Stimulated activated CD8-positive, alpha-beta memory T cell treated with anti-CD3 and anti-CD28 coated beads, Interleukin-15, amount 100 ng/mL, for 24 hours (primary cell): ENCODE results near the gene RAB17.

Experiments
- DNase-seq: peaks from one replicate; pipeline ENCODE4 v3.0.0-alpha.2; 2020; ENCODE audit warnings: low read depth

Gene RAB17, protein sequence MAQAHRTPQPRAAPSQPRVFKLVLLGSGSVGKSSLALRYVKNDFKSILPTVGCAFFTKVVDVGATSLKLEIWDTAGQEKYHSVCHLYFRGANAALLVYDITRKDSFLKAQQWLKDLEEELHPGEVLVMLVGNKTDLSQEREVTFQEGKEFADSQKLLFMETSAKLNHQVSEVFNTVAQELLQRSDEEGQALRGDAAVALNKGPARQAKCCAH

DNA sequence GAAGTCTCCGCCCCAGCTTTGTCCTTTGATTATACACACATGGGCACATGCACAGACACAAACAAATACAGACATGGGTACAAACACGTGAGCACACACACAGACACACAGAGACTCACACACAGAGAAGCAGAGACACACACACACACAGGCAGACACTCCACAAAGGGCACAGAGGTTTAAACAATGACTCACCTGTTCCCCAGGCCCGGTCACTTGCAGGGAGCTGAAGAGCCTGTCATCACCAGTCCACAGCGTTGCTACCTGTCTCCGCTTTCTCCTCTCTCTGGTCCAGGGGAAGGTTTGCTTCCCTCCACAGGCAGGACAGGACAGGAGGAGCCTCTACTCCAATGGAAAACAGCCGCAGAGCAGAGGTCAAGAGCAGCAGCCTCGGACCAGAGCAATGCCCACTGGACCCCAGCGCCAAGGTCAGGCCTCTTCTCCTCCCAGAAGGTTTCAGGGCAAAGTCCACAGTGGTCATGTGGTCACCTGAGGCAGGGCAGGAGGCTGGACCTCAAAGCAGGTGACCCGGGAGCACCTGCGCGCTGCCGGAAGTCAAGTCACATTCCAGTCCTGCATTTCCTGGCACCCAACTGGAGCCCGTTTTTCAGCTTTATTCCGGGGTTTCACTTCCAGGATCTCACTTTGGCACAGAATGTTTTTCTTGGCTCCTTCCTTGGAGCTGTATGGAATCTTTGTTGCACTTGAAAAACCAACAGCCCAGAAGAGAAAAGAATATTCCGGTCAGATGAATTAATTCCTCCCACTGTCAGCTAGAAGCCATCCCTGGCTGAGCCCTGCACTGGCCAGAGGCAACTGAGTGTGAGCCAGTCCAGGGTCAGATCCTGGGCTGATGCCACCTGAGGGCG, at the start of gene RAB17:
TSS of gene RAB17 (minus strand) at position 463 of the 869 bp plus-strand sequence. CDS start 4,580 bp downstream, outside the sequence.
- no peak for DNase-seq

DNA sequence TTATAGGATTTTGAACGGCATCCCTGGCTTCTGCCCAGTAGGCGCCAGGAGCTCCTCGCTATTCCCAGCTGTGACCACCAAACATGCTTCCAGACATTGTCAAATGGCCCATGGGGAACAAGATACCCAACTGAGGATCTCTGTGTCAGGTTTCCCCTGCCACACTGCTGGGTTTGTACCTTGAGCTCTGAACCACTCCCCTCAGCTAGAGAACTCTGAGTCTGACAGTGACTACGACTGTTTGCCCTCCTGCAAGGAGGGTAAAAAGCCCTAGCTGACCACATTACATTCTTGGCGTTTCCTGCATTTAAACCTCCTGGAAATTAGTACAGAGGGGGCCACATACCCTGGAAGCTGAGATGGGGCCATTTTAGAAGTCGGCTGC, 49.3 kb upstream of the RAB17 start:
- DNase-seq, result no peak

DNA sequence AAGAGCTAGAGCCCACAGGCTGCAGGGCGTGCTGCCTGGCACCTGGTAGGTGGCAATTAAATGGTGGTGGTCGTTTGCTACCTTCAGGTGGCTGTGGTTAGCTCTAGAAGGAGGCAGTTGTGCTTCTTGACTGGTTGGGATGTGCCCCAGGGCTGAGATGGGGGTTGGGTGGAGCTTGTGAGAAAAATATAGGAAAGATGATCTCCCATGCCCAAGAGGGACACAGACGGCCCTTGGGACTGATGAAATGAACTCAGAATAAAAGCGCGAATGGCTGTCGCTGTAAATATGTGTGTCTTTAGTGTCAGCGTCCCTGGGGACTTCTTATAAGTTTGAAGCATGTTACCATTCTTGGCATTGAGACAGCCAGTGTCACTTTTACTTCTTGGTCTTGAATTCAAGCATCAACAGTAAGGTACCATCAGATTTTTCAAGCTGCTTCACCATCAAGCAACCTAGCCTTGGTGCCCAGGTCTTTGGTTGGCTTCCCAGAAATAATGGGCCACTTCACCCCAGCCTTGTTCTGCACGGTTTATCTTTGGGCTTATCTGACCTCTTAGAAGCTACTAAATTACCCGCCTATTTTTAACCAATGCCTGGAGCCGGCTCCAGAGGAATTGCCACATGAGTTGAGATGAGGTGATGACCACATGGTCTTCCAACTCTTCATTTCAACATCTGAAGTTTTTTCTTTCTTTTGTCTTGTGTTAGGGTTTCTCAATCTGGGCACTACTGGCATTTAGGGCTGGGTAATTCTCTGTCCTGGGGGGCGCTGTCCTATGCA, 48.7 kb upstream of the RAB17 start:
- no peak for DNase-seq

DNA sequence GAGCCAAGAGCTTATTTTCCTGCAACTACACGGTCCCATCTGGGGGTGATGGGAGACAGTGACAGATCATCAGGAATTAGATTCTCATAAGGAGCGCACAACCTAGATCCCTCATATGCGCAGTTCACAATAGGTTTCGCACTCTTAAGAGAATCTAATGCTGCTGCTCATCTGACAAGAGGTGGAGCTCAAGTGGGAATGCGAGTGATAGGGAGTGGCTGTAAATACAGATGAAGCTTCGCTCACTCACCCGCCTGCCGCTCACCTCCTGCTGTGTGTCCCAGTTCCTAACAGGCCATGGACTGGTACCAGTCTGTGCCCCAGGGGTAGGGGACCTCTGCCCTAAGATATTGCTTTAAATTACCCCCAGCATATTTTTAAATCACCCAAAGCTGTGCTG, 47.6 kb upstream of the RAB17 start:
- DNase-seq, result no peak

DNA sequence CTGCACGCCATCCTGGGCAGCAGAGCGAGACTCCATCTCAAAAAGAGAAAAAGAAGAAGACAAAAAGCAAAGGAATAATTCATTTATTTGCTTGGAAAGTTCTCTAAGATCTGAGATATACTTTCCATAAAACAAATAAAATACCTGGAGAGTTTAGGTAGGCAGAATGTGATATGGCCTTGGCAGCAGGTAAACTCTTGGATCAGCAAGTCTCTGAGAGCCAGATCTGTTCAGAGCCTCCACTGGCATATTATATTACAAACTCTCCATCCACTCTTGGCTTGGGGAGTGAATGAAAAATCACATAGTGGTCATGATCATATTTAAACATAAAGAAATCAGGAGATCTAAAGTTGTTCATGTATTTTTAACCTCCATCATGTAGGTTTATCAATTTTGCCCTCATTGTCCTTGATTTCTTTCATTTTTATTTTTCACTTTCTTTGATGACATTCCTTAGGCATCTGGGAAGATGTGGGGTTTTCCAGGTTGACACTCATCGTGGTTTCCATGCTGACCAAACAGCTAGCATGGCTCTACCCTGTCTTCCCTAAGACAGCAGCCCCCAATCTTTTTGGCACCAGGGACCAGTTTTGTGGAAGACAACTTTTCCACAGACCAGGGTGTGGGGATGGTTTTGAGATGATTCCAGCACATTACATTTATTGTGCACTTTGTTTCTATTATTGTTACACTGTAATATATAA, 47.0 kb upstream of the RAB17 start:
- DNase-seq, result no peak

DNA sequence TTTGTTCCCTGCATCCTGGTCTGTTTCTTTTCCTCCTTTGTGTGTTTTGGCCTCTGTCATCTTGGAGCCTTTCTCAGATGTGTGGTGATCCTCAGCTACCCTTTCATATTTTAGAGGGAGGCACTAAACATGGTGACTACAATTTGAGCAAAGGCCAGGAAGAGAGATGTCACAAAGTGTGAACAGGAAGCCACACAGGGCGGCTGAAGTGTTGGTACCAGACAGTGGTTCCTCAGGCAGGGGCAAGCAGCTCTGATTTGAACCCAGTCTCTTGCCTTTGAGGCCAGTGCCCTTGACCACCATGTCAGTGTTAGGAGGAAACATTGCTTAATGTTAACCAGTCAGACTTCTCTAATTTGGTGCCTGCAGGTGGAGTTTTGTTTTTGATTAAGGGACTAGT, 46.0 kb upstream of the RAB17 start:
- DNase-seq, result no peak

DNA sequence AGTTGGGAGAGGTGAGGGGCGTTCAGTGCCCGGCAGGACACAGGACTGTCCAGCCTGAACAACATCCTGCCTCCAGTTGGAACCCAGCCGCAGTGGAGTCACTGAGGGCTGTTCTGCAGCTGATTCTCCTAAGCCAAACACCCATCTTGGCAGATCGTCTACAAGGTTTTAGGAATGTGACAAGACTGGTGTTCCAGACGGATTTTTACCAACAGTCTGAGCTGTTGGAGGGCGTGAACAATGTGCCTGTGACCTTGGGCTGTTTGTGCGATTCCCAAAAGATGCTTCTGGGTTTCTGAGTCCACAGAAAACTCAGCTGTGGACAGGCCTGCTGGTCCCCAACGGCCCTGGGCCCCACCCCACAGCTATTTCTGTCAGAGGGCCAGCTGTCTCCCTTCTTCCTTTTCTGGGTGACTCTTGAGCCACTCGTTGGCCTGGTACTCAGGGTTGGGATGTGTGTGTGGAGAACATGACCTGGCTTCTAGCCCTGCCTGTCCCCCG, 42.6 kb upstream of the RAB17 start:
- no peak for DNase-seq

DNA sequence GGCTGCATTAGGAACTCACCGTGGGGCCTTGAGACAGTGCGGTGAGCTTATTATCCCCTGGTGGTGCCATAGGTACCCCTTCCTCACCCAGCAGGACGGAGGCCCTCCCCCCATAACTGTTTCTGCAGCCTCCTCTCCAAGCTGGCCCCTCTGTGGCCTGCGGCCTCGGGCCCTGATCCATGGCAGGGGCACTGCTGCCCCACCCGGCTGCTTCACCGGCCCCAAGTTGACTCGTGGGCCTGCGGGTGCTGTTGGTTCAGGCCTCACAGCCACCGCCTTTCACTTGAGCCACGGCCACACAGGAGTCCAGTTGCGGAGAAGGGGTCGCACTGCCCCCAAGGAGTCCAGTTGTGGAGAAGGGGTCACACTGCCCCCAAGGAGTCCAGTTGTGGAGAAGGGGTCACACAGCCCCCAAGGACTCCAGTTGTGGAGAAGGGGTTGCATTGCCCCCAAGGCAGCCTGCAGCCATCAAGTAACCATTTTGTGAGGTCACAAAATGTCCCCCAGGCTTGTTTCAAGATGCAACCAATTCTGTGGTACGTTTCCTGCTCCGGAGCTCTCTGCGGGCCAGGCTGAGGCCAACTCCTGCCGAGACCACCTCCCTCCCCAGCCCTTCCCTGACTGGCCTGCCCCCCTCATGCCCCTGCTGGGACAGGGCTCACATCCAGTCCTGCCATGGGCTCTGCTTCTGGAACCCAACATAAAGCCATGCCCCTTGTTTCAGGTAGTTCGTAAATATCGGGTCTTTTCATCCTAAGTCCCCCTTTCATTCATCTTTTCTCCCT, 41.5 kb upstream of the RAB17 start:
- no peak for DNase-seq

DNA sequence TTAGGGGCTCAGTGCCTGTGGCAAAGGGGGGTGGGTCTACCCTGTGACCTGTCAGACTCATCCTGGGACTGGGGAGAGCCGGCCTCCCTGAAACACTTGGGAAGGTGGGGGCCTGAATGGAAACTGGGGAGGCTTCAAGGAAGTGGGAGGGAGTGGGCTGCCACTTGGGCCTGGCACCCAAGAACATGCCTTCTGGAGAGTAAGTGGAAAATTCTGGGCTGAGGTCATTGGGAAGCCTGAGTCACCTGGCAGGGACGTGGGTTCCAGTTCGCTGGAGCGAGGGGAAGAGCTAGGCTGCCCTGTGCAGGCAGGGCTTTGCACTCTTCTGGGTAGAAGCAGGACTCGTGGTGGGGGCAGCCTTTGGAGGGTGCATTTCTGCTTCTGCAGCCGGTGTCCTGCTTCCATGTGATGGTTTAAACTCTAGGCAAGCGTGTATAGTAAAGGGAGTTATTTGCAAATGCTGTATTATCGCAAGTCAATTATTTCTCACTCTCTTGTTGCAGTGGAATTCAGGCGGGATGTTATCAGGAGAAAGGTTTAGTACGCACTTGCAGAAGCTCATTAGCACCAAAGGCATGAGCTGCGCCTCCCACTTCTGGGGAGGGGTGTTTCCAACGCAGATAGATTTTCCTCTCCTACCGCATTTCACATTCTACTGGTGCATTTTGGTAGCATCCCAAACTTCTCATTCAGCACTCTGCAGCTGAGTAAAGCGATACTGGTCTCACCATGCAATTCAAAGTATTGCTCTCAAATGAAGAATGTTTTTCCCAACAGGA, 40.7 kb upstream of the RAB17 start:
- DNase-seq, result no peak

DNA sequence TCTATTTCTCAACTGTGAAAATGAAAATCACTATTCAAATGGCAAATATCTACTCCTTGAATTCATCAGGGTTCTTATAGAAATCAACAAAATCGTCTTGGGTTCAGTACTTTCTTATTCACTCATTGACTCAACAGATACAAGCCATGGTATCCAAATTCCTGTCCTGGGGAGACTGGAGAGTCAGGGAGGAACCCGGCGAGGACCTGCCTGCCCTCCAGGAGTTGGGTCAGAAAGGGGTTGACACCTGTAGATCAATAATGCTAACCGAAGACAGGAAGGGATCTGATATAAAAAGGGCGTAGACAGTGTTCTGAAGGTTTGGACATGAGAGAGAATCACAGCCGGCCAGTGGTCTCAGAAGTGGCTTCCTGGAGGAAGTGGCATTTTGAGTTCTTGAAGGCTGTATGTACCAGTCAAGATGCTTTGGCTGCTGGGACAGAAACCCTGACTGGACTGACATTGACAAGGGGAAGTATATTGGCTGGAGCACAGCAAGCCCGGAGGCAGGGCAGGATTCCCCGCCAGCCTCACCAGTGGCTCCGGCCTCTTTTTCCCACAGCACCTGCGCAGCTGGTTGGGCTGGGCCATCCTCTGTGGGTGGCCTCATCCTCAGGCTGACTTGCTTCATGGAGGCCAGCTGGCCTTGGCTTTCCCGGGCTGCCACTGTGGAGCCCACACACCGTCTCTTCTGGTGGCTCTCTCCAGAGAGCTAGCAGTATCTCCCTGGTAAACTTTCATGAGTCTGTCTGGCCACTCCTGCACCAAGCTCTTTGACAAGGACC, 39.9 kb upstream of the RAB17 start:
- no peak for DNase-seq

DNA sequence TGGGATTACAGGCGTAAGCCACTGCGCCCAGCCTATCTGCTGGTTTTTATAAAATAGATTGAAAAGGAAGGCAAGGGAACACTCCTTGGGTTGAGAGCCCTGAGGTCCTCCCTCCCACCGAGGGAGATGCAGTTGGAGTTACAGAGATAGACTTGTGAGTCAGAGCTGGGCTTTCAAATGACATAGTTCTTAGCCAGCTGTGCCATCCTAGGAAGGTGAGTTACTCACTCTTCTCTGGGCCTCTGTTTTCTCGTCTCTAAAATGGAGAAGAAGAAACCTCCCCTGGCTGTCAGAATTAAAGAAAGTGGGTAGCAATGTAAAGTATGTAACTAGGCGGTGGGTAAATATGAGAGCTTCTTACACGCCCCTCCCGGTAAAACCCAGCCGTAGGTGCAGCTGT, 39.2 kb upstream of the RAB17 start:
- DNase-seq, result no peak

DNA sequence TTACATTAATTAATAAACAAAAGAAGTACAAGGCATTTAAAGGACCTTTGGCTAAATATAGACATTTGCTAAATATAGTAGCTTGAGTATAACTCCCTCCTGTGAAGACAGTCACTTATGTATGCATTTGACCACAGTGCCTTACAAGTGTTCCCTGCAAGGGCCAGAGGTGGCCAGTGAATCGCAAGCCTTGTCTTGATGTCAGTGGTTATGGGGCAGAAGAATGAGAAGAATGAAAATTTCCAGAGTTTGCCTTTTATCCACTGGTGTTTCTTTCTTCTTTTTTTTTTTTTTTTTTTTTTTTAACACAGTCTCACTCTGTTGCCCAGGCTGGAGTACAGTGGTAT, 38.6 kb upstream of the RAB17 start:
- DNase-seq, result no peak

DNA sequence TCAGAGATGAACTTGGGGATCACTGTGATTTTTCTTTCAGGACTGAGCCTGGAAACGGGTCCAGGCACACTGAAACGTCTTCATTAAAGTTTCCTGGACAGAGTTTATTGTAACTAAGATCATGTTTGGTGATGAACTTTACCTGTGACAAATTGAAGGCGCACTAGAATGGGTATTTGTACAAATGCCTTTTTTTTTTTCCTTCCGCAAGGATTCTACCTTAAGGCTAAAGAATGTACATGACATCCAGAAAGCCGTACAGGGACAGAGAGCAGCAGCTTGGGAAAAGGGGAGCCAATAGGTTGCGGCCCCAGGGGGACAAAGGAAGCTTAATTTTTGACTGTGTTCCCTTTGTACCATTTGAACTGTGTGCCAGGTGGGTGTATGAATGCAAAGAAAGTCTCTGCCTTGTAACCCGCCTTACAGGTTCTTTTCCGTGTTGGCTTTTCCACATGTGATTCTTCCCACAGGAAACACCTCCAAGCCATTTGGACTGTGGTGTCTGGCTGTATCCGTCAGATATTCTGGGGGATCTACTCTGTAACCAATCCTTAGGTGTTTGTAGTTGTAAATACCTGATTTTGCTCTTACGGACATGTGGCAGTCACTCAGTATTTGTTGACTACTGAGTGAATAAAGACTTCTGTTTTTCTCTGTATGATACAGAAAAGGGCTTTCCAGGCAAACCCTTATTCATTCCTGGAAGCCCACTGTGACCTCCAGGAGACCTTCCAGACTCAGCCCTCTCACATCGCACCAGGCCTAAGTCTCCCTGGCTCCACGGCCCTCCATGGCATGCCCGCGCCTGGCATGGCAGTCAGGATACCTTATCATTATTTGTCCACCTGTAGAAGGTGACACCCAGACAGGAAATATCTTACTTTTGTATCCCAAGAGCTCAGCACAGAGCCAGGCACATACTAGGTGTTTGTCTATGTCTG, 38.0 kb upstream of the RAB17 start:
- DNase-seq, result no peak

DNA sequence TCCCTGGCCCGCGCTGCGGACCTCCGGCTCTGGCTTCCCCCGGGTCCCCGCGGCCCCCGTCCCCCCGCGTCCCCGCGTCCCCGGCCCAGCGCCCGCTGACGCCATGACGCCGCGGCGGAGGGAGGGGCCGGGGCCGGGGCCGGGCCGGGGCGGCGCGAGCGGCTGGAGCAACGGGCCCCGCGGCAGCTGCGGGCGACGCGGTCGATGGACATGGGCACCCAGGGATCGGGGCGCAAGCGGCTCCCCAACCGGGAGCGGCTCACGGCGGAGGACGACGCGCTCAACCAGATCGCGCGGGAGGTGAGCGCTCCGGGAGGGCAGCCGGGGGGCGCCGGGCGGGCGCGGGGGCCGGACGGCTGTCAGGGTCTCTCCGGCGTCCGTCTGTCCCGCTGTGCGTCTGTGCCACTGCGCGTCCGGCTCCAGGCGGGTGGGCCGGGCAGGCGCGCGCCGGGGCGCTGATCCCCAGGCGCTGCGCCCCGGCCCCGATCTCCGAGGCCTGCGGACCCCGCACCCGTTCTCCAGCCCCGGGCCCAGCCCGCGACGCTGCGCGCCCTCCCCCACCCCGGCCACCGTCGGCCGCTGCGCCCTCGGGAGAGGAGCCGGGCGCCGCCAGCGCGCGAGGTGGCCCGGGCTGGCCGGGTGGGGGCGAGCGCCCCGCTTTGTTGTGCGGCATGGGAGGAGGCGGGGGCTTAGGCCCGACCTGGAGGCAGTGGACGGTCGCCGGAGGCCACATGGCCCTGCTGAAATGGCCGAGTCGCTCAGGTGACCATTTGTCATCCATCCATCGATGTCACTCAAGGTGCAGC, 37.1 kb upstream of the RAB17 start, which contains the start of gene LRRFIP1:
TSS of gene LRRFIP1 (plus strand) at position 147 of the 806 bp plus-strand sequence. CDS start at position 205, 58 bp downstream.
- no peak for DNase-seq

DNA sequence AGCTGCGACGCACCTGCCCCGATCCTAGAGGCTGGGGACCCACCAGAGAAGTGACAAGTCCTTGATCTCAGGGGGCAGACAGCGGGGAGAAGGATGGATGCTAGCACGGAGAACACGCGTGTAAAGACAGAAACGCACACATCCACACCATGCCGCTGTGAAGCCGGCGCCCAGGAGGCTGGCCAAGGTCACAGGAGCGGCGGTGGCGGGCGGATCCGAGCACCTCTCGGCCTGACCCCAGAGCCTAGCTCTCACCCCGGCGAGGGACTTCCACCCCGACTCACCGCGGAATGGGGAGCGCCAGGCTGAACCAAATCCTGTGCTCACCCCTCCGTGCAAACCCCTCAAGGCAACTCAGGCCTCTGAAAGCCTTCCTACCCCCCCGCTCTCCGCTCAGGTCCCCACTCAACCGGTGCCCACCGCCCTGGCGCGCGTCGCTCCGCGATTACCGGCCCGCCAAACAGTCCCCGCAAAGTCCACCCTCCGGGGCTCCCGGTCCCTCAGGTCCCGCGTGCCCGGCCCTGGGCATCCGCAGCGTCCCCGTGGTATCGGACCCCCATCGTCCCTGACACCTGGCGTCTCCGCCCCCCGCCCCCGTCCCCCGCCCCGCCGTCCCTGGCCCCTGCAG, 36.4 kb upstream of the RAB17 start:
- no peak for DNase-seq

DNA sequence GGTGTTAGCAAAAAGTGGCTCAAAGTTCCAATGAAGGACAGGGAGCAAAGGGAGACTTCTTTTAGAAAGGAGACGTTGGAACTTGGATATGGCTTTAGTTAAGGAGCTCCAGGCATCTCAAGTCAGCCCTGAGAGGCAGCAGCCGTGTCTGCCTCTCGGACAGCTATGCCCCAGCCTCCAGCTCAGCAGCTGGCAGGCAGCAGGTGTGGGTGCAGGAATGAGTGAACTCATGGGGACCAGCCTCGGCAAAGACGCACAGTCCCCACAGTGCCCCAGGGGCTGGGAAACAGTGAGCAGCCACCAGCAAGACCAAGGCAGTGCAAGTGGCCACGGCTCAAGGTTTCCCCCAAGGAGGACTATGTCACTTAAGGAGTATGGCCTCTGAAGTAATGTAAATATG, 35.2 kb upstream of the RAB17 start:
- no peak for DNase-seq

DNA sequence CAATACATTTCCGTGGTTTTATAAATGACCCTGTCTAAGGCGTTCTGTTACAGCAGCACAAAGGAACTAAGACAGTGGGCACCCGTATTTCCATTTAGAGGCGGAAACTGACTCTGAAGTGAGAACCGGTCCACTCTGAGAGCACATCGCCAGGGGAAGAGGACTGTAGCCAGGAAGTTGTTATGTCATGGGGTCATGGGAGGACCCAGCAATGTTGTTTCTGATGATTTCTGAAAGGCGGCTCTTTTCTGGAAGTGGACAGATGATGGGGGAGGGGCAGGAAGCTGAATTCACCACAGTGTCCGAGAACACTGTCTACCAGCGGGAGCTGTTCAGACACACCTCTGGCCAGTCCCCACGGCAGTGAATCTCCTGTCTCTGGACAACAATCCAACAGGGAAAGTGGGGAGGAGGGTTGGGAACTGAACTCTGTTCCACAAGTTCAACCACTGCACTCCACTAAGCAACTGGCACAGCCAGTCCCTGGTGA, 34.7 kb upstream of the RAB17 start:
- no peak for DNase-seq
